Measurements from ENCODE around the gene LRRFIP1. TPM values are rescaled to one million over a fixed set of nuclear protein-coding genes. Genes with fewer than 3 reads are reported as not detected.

LRRFIP1 gene
- total and polyA plus RNA-seq, 10 of the 15 experiments (the other 5 are each of a cell fraction or from before 2014, with no cell fraction given) = 36.2 to 120 (median 74.3) TPM

DNA sequence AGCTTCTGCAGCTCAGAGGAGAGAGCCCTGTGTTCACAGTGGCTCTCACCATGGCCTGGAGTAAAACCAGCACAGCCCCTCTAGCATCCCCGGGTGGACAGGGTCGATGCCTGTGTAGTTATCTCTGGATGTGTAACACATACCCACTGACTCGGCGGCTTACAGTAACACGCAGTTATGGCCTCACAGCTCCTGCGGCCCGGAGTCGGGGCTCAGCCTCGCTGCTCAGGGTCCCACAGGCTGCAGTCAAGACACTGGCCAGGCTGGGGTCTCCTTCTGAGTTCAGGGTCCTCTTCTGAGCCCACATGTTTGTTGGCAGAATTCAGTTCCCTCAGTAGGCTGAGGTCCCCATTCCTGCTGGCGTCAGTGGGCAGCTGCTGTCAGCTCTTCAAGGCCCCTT lies 34.4 kb upstream of the LRRFIP1 start:
- Histone ChIP-seq H3K4me1 (ENCODE audit: control insufficient read depth, insufficient read depth, low read length) (no peaks in the 10 kb centered on the region), H4K20me1 (ENCODE audit: control insufficient read depth, insufficient read depth) (no peaks in the 10 kb centered on the region), H3K27me3 (replicated peaks in 1 of 2; ENCODE audit: control insufficient read depth in 2 of 2, insufficient read depth in 2 of 2, low read length in 1 of 2) (no peaks in the 10 kb centered on the region; a peak in 2 of 4 replicates), H3K4me2 (ENCODE audit: control insufficient read depth, insufficient read depth) (no peak overlapping the region), H3K9me3 (replicated peaks; ENCODE audit: control insufficient read depth, insufficient read depth, low read length) (no peaks in the 10 kb centered on the region; the same call in 2 of the 3 replicates), H2AFZ (ENCODE audit: control insufficient read depth, low read depth, low read length) (no peak overlapping the region), H3K79me2 (ENCODE audit: control insufficient read depth, insufficient read depth, low read length) (no peaks in the 10 kb centered on the region), H3K36me3 (ENCODE audit: control insufficient read depth in 2 of 2, insufficient read depth in 2 of 2, low read length in 1 of 2) (no peaks in the 10 kb centered on the region), H3K9ac (ENCODE audit: control insufficient read depth, insufficient read depth, low read length) (no peak overlapping the region), H3K27ac (ENCODE audit: control insufficient read depth, insufficient read depth) (no peak overlapping the region), H3K4me3 (no peak overlapping the region)
- no peak for TF ChIP-seq RELA (IDR thresholded peaks at IDR 0.05; ENCODE audit: borderline replicate concordance, partially characterized antibody)
- no peak for TF ChIP-seq ZNF384 (IDR thresholded peaks at IDR 0.05; ENCODE audit: borderline replicate concordance, low read depth, low read length)
- no peak for TF ChIP-seq STAT3 (IDR thresholded peaks at IDR 0.05; ENCODE audit: low read depth, low read length)
- TF ChIP-seq, protein P1, sequence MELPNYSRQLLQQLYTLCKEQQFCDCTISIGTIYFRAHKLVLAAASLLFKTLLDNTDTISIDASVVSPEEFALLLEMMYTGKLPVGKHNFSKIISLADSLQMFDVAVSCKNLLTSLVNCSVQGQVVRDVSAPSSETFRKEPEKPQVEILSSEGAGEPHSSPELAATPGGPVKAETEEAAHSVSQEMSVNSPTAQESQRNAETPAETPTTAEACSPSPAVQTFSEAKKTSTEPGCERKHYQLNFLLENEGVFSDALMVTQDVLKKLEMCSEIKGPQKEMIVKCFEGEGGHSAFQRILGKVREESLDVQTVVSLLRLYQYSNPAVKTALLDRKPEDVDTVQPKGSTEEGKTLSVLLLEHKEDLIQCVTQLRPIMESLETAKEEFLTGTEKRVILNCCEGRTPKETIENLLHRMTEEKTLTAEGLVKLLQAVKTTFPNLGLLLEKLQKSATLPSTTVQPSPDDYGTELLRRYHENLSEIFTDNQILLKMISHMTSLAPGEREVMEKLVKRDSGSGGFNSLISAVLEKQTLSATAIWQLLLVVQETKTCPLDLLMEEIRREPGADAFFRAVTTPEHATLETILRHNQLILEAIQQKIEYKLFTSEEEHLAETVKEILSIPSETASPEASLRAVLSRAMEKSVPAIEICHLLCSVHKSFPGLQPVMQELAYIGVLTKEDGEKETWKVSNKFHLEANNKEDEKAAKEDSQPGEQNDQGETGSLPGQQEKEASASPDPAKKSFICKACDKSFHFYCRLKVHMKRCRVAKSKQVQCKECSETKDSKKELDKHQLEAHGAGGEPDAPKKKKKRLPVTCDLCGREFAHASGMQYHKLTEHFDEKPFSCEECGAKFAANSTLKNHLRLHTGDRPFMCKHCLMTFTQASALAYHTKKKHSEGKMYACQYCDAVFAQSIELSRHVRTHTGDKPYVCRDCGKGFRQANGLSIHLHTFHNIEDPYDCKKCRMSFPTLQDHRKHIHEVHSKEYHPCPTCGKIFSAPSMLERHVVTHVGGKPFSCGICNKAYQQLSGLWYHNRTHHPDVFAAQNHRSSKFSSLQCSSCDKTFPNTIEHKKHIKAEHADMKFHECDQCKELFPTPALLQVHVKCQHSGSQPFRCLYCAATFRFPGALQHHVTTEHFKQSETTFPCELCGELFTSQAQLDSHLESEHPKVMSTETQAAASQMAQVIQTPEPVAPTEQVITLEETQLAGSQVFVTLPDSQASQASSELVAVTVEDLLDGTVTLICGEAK (IDR thresholded peaks at IDR 0.05; ENCODE audit: borderline replicate concordance) = no peak
- TF ChIP-seq, protein P2, sequence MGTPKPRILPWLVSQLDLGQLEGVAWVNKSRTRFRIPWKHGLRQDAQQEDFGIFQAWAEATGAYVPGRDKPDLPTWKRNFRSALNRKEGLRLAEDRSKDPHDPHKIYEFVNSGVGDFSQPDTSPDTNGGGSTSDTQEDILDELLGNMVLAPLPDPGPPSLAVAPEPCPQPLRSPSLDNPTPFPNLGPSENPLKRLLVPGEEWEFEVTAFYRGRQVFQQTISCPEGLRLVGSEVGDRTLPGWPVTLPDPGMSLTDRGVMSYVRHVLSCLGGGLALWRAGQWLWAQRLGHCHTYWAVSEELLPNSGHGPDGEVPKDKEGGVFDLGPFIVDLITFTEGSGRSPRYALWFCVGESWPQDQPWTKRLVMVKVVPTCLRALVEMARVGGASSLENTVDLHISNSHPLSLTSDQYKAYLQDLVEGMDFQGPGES (IDR thresholded peaks at IDR 0.05) = no peak
- TF ChIP-seq POU2F2 (IDR thresholded peaks at IDR 0.05; ENCODE audit: borderline replicate concordance, low read depth, low read length) = no peak
- TF ChIP-seq ATF7 (IDR thresholded peaks at IDR 0.05; ENCODE audit: low read depth) = no peak
- no peak for TF ChIP-seq LARP7 (IDR thresholded peaks at IDR 0.05)
- TF ChIP-seq, protein P3, sequence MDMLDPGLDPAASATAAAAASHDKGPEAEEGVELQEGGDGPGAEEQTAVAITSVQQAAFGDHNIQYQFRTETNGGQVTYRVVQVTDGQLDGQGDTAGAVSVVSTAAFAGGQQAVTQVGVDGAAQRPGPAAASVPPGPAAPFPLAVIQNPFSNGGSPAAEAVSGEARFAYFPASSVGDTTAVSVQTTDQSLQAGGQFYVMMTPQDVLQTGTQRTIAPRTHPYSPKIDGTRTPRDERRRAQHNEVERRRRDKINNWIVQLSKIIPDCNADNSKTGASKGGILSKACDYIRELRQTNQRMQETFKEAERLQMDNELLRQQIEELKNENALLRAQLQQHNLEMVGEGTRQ (IDR thresholded peaks at IDR 0.05; ENCODE audit: borderline replicate concordance, low read depth, low read length) = no peak
- no peak for TF ChIP-seq NR2C1 (IDR thresholded peaks at IDR 0.05)
- no peak for TF ChIP-seq RB1 (IDR thresholded peaks at IDR 0.05; ENCODE audit: borderline replicate concordance)
- TF ChIP-seq BACH1 (IDR thresholded peaks at IDR 0.05; ENCODE audit: borderline replicate concordance) = no peak
- no peak for TF ChIP-seq CREM (IDR thresholded peaks at IDR 0.05; ENCODE audit: low read depth)
- TF ChIP-seq SUPT20H (IDR thresholded peaks at IDR 0.05; ENCODE audit: borderline replicate concordance, control insufficient read depth, low read depth, low read length) = no peak
- TF ChIP-seq, protein P4, sequence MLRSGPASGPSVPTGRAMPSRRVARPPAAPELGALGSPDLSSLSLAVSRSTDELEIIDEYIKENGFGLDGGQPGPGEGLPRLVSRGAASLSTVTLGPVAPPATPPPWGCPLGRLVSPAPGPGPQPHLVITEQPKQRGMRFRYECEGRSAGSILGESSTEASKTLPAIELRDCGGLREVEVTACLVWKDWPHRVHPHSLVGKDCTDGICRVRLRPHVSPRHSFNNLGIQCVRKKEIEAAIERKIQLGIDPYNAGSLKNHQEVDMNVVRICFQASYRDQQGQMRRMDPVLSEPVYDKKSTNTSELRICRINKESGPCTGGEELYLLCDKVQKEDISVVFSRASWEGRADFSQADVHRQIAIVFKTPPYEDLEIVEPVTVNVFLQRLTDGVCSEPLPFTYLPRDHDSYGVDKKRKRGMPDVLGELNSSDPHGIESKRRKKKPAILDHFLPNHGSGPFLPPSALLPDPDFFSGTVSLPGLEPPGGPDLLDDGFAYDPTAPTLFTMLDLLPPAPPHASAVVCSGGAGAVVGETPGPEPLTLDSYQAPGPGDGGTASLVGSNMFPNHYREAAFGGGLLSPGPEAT (IDR thresholded peaks at IDR 0.05; ENCODE audit: low read depth) = no peak
- TF ChIP-seq, protein P5, sequence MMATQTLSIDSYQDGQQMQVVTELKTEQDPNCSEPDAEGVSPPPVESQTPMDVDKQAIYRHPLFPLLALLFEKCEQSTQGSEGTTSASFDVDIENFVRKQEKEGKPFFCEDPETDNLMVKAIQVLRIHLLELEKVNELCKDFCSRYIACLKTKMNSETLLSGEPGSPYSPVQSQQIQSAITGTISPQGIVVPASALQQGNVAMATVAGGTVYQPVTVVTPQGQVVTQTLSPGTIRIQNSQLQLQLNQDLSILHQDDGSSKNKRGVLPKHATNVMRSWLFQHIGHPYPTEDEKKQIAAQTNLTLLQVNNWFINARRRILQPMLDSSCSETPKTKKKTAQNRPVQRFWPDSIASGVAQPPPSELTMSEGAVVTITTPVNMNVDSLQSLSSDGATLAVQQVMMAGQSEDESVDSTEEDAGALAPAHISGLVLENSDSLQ (IDR thresholded peaks at IDR 0.05) = no peak
- in situ Hi-C loops (cut with MboI) = no loop called here
- ChIA-PET RAD21 (ENCODE audit: unreplicated experiment) (no interaction called here), SMC1A (ENCODE audit: uncharacterized antibody, unreplicated experiment) (no interaction called here), POLR2A (no interaction called here), CTCF (interaction anchor here (1.3 to 1.5 kb wide), 2 partner anchors 21 to 73 kb away, joined by 4 read pairs; no protein-coding TSS in a partner anchor)
- no peak for ATAC-seq
- no TSS peak for BruUV-seq (replicated peaks)
- intact Hi-C loops (cut with micrococcal nuclease; ENCODE audit: unreplicated experiment) = no loop called here
- 72% methylated on average over 10 of the region's 10 CpGs for WGBS (ENCODE audit: insufficient coverage, insufficient replicate concordance, low lambda C conversion rate, missing lambda C conversion rate)
- no peak for FAIRE-seq
- no peak for DNase-seq (ENCODE audit: low read depth, low spot score)

All from GM12878 (cell line).